Hindlimb muscle (tissue), 1 donor: ENCODE results near the gene POM121L2. TPM values are rescaled to one million over a fixed set of nuclear protein-coding genes. Genes with fewer than 3 reads are reported as not detected.

Experiments
- DNase-seq: peaks from one replicate; pipeline ENCODE4 v3.0.0-alpha.2; 2013
- polyA plus RNA-seq: library from polyadenylated mRNA; unstranded; fragments of 120-200 nt; gene quantifications from one replicate; pipeline ENCODE4 v1.2.1, GENCODE V29; 2013; ENCODE audit not compliant: insufficient read length

Gene POM121L2
- polyA plus RNA-seq = not detected

DNA sequence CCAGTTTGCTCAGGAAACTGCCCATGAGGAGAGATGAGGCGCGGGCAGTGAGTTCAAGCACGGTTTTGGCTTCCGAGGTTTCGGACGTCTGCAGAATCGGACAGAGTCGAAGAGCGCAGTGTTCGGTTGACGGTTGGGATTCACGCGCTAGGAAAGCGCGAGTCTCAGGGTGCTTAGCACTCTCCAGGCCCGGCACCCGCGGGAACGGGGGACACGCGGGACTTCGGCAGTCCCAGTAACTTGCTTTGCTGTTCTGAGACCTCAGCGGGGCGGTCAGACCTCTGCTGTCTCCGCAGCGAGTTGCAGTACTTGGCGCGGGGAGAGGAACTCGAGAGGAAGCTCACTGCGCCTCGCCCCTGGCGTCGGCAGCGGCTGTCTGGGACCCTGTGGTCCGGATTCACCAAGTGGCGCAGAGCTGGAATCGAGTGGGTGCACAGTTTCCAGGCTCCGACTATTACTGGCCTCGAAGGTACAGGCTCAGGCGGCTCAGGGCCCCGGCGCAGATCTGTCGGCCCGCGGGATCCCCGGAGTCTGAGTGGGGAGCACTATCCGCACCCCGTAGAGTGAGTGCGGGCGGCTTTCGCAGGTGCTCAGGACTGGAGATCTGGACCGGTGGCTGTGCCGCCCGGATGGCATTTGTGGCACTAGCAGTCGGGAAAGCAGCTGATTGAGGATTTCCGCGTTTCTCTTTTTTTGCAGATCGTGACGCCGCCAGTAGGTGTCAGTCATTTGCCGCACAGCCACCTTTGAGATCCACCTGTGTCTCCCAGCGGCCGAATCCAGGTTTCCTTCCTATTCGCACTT, at the start of gene POM121L2:
POM121L2 (minus strand) TSS at position 128 of the 804 bp plus-strand sequence; CDS start at position 25, 103 bp downstream.
- DNase-seq = peak; percentile 26

DNA sequence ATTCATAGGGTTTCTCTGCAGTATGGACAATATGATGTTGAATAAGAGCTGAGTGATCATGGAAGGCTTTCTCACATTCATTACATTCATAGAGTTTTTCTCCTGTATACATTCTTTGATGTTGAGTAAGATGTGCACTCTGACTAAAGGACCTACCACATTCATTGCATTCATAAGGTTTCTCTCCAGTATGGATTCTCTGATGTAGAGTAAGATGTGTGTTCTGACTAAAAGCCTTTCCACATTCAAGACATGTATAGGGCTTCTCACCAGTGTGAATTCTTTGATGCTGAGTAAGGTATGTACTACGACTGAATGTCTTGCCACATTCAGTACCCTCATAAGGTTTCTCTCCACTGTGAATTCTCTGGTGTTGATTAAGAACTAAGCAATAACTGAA, 47.2 kb upstream of the POM121L2 start:
- no peak for DNase-seq

DNA sequence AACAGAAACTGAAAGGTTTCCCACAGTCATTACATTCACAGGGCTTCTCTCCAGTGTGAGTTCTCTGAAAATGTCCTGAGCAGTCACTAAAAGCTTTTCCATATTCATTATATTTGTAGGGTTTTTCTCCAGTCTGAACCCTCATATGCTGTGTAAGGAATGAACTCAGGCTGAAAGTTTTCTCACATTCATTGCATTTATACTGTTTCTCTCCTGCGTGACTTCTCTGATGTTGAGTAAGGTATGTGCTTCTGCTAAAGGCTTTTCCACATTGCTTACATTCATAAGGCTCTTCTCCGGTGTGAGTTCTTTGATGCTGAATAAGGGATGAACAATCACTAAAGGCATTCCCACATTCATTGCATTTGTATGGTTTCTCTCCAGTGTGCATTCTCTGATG, 46.7 kb upstream of the POM121L2 start:
- no peak for DNase-seq

DNA sequence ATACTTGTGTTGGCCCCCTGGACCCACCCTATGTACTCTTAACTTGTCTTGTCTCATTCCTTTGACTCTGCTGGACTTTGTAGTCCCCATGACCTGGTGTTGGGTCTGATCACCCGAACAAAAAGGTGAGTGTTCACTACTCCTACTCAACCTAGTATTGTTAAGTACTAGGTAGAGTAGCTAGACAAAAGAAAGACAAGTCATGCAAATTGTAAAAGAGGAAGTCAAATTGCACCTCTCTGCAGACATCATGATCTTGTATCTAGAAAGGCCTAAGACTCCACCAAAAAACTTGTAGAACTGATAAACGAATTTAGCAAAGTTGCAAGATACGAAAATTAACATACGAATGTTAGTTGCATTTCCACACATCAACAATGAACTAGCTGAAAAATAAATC, 40.8 kb upstream of the POM121L2 start:
- DNase-seq = no peak

DNA sequence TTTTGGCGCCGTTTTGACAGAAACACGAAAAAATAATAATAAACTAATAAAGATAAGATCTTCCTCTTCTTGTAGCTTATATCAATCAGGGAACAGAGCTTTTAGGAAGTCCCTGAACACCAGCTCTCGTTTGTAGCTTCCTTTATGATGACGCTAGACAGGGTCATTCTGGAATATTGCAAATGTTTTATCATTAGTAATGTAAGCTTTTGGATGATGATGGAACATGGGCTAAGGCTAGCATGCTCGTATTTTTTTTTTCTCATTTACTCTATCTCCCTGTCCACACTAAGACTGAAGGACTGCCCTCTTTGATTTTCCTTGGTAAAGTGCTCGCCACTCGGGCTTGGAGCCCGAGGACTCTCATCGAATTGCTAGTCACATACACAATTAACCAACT, 22.1 kb upstream of the POM121L2 start:
- no peak for DNase-seq

GRCh38 chr6:27333642-27334040, 21.6 kb upstream of the POM121L2 start:
- DNase-seq = no peak

GRCh38 chr6:27332692-27333641, 20.9 kb upstream of the POM121L2 start:
- DNase-seq = peak; percentile 51

- no peak for DNase-seq
Observed at GRCh38 chr6:27327023-27327738, 15.1 kb upstream of the POM121L2 start.

DNA sequence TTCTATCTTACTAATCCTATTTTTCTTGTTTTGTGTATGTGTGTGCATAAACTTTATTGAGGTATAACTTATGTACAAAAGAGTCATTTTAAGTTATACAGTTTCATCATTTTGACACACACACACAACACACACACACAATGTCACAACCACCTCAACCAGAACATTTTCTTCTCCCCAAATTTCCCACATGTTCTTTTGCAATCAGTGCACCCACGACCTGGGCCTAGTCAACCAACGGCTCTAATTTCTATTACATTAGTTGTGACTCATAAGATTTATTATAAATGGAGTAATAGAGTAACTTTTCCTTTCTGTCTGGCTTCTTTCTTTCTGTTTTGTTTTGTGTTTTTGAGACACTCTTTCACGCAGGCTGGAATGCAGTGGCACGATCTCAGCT, 9.8 kb upstream of the POM121L2 start:
- no peak for DNase-seq

DNA sequence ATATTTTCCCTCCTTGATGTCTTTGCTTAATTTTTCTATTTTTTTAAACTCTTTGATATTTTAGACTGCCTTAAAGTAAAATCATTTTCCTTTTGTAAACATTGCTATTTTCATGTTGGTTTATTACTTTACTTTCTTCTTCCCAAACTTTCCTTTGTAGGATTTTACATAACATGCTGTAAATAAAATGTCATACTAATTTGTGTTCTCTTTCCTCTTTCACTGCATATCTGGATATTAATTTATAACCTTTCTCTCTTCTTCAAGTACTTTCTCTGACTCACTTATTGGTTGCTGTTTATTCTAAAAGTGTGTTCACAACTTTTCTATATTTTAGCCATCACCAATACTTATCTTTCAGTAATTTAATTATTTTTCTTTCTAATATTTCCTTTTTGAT, 9.3 kb upstream of the POM121L2 start:
- no peak for DNase-seq

DNA sequence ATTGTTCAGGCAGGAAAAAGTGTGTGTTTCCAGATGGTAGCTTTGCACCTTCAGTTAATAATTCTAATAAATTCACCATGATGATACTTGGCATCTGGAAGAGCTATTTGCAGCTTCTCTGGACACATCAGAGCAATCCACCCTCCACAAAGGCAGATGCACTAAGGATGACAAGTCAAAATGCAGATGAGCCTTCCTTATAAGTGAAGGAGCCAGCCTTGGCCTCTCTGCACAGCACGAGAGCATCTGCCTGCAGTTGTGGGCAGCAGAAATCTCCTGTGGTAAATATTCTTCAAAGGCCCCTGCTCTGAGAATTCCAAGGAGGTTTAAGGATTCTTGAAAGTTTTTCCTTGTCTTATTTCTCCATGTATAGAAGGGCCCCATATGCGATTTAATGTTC, 6.9 kb upstream of the POM121L2 start:
- DNase-seq = no peak

GRCh38 chr6:27314046-27314445, 2.0 kb upstream of the POM121L2 start:
- DNase-seq = no peak

GRCh38 chr6:27312950-27313271, 838 bp upstream of the POM121L2 start:
- DNase-seq = no peak

- no peak for DNase-seq
Observed at GRCh38 chr6:27311806-27312145, 297 bp downstream of the POM121L2 start.

GRCh38 chr6:27303613-27304272, 8.3 kb downstream of the POM121L2 start:
- DNase-seq = no peak

DNA sequence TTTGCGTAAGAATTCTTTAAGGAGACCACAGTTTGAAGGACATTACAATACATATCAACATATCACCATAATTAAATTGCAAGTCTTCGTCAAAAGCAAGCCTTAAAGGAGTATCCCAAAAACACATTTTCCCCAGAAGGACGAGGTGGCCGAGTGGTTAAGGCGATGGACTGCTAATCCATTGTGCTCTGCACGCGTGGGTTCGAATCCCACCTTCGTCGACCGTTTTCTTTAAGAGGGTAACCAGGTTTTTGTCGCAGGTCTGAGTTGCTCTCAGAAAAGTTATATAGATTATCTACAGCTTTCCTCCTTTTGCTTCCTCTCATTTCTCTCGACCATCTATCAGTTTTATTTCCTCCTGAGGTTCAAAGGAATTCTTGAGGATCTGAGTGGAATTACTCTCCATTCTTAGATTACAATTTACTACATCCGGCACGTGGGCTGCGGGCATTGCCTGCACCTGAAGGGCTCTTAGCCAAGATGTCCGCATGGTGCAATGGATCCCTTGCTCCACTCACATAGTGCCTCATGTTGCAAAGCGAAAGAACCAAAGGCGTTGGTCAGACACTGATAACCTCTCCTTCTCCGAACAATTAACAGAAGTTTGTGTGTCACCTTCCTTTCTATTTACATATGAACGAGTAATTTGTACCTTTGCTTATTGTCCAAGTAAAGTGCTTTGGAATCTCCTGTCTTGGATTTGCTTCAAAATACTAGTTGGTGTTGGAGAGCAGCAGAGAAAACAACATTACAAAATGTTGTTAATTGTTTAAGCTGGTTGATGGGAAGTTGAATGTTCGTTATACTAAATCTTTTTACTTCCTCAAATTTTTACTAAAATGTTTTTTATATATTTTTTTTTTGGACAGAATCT, 14.0 kb downstream of the POM121L2 start:
- no peak for DNase-seq

- DNase-seq = no peak
Observed at GRCh38 chr6:27297484-27297856, 14.6 kb downstream of the POM121L2 start.

- no peak for DNase-seq
Observed at GRCh38 chr6:27296106-27296783, 15.8 kb downstream of the POM121L2 start.

GRCh38 chr6:27295301-27296079, 16.6 kb downstream of the POM121L2 start:
- no peak for DNase-seq

DNA sequence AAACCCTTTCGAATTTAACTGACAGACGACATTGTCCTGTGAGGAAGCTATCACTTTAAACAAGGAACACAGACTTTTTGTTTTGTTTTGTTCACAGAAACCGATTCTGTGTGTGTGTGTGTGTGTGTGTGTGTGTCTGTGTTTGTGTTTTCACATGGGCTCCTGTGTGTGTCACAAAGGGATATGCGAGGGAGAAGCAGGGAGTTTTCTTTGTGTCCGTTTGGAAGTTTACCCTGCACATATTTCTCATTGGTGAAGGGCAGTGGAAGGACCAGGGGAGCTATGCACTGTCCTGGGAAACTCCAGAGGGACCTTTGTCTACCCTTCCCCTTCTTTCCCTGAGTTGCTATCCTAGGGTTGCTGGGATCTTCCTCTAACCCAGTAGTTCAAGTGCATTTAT, 17.7 kb downstream of the POM121L2 start:
- no peak for DNase-seq
